NT2/D1 (cell line): ENCODE measurements around the gene SEC24C.

Experiments used
- SUZ12 ChIP-seq: IDR thresholded peaks from 2 replicates; pipeline ENCODE4 v1.6.1; 2011; ENCODE audit not compliant: insufficient read length, insufficient read depth; ENCODE audit errors: extremely low read depth
- YY1 ChIP-seq: IDR thresholded peaks from 2 replicates; pipeline ENCODE4 v1.6.1; 2011; ENCODE audit not compliant: insufficient read length, insufficient read depth
- ZNF274 ChIP-seq: IDR thresholded peaks from 2 replicates; pipeline ENCODE4 v1.6.1; 2011; ENCODE audit warnings: mild to moderate bottlenecking, low read depth, low read length

- TF ChIP-seq ZNF274 = no peak
- no peak for TF ChIP-seq YY1
- TF ChIP-seq SUZ12 = no peak
Measured at GRCh38 chr10:73785721-73786511, 41.7 kb downstream of the SEC24C start.
